HG03060 (cell line): ENCODE measurements around the gene P2RX3.

ENCODE experiments used
- ATAC-seq: cut with Tn5 transposase; IDR thresholded peaks from one replicate; pipeline ENCODE4 v1.9.1; 2021; ENCODE audit warnings: low read depth, moderate number of reproducible peaks; ENCODE audit not compliant: unreplicated experiment

The P2RX3 gene

GRCh38 chr11:57368106-57368844 lies 30.1 kb downstream of the P2RX3 start:
- no peak for ATAC-seq

- ATAC-seq, result no peak
Measured at GRCh38 chr11:57368845-57369232, 30.7 kb downstream of the P2RX3 start.

- ATAC-seq, result no peak
Measured at GRCh38 chr11:57370251-57370650, 32.1 kb downstream of the P2RX3 start.

- ATAC-seq, result no peak
Measured at GRCh38 chr11:57370941-57371340, 32.8 kb downstream of the P2RX3 start.

GRCh38 chr11:57373146-57373545 lies 35.0 kb downstream of the P2RX3 start:
- ATAC-seq, result no peak

GRCh38 chr11:57374966-57375365 lies 36.8 kb downstream of the P2RX3 start:
- ATAC-seq, result no peak

- no peak for ATAC-seq
Measured at GRCh38 chr11:57375490-57375889, 37.3 kb downstream of the P2RX3 start.

- no peak for ATAC-seq
Measured at GRCh38 chr11:57376095-57377090, 38.2 kb downstream of the P2RX3 start.

GRCh38 chr11:57377107-57377506 lies 39.0 kb downstream of the P2RX3 start:
- no peak for ATAC-seq

- ATAC-seq, result no peak
Measured at GRCh38 chr11:57378186-57378585, 40.0 kb downstream of the P2RX3 start.

GRCh38 chr11:57379732-57380131 lies 41.6 kb downstream of the P2RX3 start:
- ATAC-seq, result no peak

- ATAC-seq, result no peak
Measured at GRCh38 chr11:57380975-57381374, 42.8 kb downstream of the P2RX3 start, which contains the start of gene PRG3. PRG3 (minus strand) TSS chr11:57381150; CDS start chr11:57380708, 442 bp downstream.

- ATAC-seq, result no peak
Measured at GRCh38 chr11:57386178-57386940, 48.2 kb downstream of the P2RX3 start.

GRCh38 chr11:57387289-57388030 lies 49.3 kb downstream of the P2RX3 start:
- ATAC-seq, result no peak

GRCh38 chr11:57390535-57390934 lies 52.4 kb downstream of the P2RX3 start, which contains the start of gene PRG2:
PRG2 (minus strand) TSS chr11:57390650; CDS start chr11:57389944, 706 bp downstream.
- ATAC-seq, result no peak

- no peak for ATAC-seq
Measured at GRCh38 chr11:57391111-57391510, 53.0 kb downstream of the P2RX3 start.

GRCh38 chr11:57391539-57391938 lies 53.4 kb downstream of the P2RX3 start:
- no peak for ATAC-seq

- ATAC-seq, result no peak
Measured at GRCh38 chr11:57392066-57392762, 54.1 kb downstream of the P2RX3 start.

GRCh38 chr11:57392763-57393105 lies 54.6 kb downstream of the P2RX3 start:
- no peak for ATAC-seq
